Activated naive CD4-positive, alpha-beta T cell treated with anti-CD3 and anti-CD28 coated beads for 36 hours (primary cell): ENCODE data around the gene TAS1R3. TPM values are rescaled to one million over a fixed set of nuclear protein-coding genes. Genes with fewer than 3 reads are reported as not detected.
A peak's percentile ranks its signal among the peaks of the same experiment; 100 is the strongest.

Source experiments
- CTCF ChIA-PET: fragments of 350-600 bp; sonication (Branson Sonifier 250); formaldehyde crosslinking; loops from one replicate; lab custom pipeline; 2021; ENCODE audit warnings: antibody characterized with exemption; lab: Charles Lee
- DNase-seq: peaks from one replicate; pipeline ENCODE4 v3.0.0-alpha.2; 2020
- H3K27ac Mint-ChIP-seq: one replicate; pipeline ENCODE4 v1.8.0; 2021; ENCODE audit warnings: mild to moderate bottlenecking, mixed read lengths
- H3K27me3 Mint-ChIP-seq: one replicate; pipeline ENCODE4 v1.8.0; 2021; ENCODE audit warnings: low read depth, mixed read lengths
- H3K36me3 Mint-ChIP-seq: one replicate; pipeline ENCODE4 v1.8.0; 2021; ENCODE audit warnings: low read depth, mixed read lengths
- H3K4me1 Mint-ChIP-seq: one replicate; pipeline ENCODE4 v1.8.0; 2021; ENCODE audit warnings: low read depth, mixed read lengths
- H3K4me3 Mint-ChIP-seq: one replicate; pipeline ENCODE4 v1.8.0; 2021; ENCODE audit warnings: mild to moderate bottlenecking, moderate library complexity, mixed read lengths
- H3K9me3 Mint-ChIP-seq: one replicate; pipeline ENCODE4 v1.8.0; 2021; ENCODE audit warnings: mixed read lengths
- intact Hi-C: fragments of 100-400 bp; cut with micrococcal nuclease; formaldehyde crosslinking; loops from one replicate; pipeline ENCODE4 v1.15.1; 2023
- total RNA-seq, 2 experiments: library from RNA; stranded (reverse); gene quantifications; one replicate each; pipeline ENCODE4 v1.2.3, GENCODE V29; 2021

TAS1R3 gene
- total RNA-seq, 2 experiments from 2014 or later, result 0.10 to 0.14 TPM

DNA sequence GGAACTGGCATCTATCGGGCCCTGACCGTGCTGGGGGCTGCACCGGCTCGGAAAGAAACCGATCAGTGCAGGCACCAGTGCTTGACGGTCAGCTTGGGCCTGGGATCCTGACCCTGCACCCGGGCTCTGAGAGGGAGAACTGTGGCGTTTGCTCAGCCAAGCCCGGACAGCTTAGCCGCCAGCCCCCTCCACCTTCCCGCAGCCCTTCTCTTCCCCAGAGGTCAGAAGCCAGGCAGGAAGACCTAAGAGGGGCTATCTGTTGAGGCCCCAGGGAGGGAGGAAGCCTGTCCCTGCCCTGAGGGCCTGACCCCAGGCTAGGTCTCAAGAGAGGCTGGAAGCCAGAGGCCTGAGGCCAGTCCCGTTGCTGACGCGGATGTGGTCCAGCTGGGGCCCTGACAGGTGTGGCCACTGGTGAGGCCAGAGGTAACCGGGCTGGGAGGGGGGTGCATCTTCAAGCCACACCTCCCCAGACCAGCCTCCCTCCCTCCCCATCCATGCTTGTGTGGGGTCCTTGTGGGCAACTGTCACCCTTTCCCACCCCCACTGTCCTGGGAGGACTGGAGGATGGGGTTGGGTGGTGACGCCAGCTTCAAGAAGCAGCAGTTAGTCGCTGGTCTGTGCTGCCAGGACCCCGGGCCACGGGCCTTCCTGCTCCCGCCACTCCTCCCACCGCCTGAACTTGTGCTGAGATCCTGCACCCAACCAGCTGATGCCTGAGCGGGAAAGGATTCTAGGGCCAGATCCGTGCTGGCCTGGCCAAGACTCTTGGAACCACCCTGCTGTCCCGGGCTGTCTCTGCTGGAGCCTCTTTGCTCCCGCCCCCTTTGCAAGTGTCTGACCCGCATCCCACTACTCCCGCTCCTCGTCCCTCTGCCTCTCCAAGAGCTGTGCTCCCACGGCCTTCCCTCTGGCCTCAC is 20.7 kb downstream of the TAS1R3 start:
- H3K27me3 Mint-ChIP-seq, result peaks cover 12% of the 10 kb centered on the region
- no peak for DNase-seq
- H3K9me3 Mint-ChIP-seq, result no peaks in the 10 kb centered on the region
- no peaks in the 10 kb centered on the region for H3K36me3 Mint-ChIP-seq
- peaks cover 16% of the 10 kb centered on the region for H3K4me1 Mint-ChIP-seq
- peak overlapping the region; percentile 28 for H3K27ac Mint-ChIP-seq
- CTCF ChIA-PET, result interaction anchor here (1.6 kb wide), 1 partner anchor 19 kb away, joined by 11 read pairs; no protein-coding TSS in a partner anchor
- intact Hi-C loops, result no loop called here
- peak overlapping the region; percentile 30 for H3K4me3 Mint-ChIP-seq

GRCh38 chr1:1352786-1353388 is 21.8 kb downstream of the TAS1R3 start:
- Mint-ChIP-seq H3K27ac (no peak overlapping the region), H3K4me3 (peak overlapping the region; percentile 30), H3K36me3 (no peaks in the 10 kb centered on the region), H3K27me3 (peaks cover 12% of the 10 kb centered on the region), H3K9me3 (no peaks in the 10 kb centered on the region), H3K4me1 (peaks cover 6% of the 10 kb centered on the region)
- no peak for DNase-seq
- intact Hi-C loops, result no loop called here
- CTCF ChIA-PET, result interaction anchor here (1.5 to 1.6 kb wide), 2 partner anchors 18 to 19 kb away, joined by 6 to 11 read pairs; no protein-coding TSS in a partner anchor

DNA sequence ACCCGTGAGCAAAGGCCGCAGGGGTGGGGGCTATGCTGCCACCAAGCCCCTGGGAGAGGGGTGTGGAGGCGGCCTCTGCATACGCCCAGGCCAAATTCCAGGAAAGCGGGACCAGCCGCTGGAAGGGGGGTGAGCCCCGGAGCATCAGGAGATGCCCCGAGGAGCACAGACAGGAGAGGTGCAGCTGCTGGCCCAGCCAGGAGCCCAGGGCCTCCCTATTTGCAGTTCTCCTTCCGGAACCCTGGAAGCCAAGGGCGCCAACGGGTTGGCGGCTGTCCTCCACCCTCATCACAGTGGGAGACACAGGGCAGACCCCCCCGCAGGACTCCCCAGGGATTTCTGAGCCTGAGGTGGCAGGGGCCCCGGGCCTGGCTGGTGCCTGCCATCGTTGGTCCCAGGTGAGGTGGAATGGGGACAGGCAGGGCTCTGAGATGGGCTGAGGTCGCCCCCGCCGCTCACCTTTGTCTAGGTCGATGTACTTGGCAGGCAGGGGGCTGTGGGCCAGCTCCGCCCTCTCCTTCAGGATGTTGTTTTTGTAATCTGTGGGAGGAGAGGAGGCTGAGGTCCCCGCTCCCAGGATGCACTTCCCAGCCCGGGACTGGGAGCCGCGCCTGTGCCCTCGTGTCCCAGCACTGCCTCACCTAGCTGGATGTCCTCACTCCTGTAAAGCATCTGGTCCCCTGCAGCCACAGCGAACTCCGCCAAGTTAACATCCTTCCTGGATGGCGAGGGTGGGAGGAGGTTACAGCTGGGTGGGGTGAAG is 22.5 kb downstream of the TAS1R3 start:
- CTCF ChIA-PET, result interaction anchor here (1.5 kb wide), 1 partner anchor 18 kb away, joined by 6 read pairs; no protein-coding TSS in a partner anchor
- no peak for DNase-seq
- H3K9me3 Mint-ChIP-seq, result no peaks in the 10 kb centered on the region
- no peak overlapping the region for H3K4me3 Mint-ChIP-seq
- peaks cover 10% of the 10 kb centered on the region for H3K4me1 Mint-ChIP-seq
- intact Hi-C loops, result no loop called here
- no peak overlapping the region for H3K27ac Mint-ChIP-seq
- H3K36me3 Mint-ChIP-seq, result no peaks in the 10 kb centered on the region
- H3K27me3 Mint-ChIP-seq, result peaks cover 12% of the 10 kb centered on the region

- intact Hi-C loops, result no loop called here
- Mint-ChIP-seq H3K4me3 (no peak overlapping the region), H3K4me1 (peaks cover 19% of the 10 kb centered on the region), H3K9me3 (no peaks in the 10 kb centered on the region), H3K27me3 (peaks cover 12% of the 10 kb centered on the region), H3K27ac (no peak overlapping the region), H3K36me3 (no peaks in the 10 kb centered on the region)
- no peak for DNase-seq
- CTCF ChIA-PET, result interaction anchor here (1.5 kb wide), 1 partner anchor 17 kb away, joined by 6 read pairs; no protein-coding TSS in a partner anchor
Measured at GRCh38 chr1:1354271-1355247, 23.5 kb downstream of the TAS1R3 start.

- CTCF ChIA-PET, result no interaction called here
Measured at GRCh38 chr1:1355416-1355815, 24.3 kb downstream of the TAS1R3 start.

DNA sequence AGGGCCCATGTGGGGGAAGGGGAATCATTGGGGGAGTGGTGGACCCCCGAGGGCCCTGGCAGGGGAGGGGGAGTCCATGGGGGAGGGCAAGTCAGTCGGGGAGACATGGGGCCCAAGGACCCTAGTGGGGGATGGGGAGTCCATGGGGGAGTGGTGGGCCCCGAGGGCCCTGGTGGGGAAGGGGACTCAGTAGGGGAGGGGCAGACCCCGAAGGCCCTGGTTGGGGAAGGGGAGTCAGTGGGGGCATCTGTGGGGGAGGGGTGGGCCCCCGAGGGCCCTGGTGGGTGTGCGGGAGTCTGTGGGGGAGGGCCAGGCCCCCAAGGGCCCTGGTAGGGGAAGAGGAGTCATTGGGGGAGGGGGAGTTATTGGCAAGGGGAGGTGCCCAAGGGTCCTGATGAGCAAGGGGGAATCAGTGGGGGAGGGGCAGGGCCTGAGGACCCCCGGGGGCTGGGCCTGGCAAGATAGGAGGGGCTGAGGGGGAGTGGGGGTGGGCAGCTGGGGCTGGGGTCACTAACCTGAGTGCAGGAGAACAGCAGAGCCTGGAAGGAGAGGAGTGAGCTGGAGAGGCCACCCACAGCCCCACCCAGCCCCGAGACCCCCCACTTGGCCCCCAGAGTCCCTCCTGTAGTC is 25.2 kb downstream of the TAS1R3 start:
- intact Hi-C loops, result no loop called here
- no peak for DNase-seq
- no peak overlapping the region for H3K4me3 Mint-ChIP-seq
- H3K9me3 Mint-ChIP-seq, result no peaks in the 10 kb centered on the region
- no peaks in the 10 kb centered on the region for H3K36me3 Mint-ChIP-seq
- peaks cover 14% of the 10 kb centered on the region for H3K27me3 Mint-ChIP-seq
- CTCF ChIA-PET, result no interaction called here
- H3K4me1 Mint-ChIP-seq, result peaks cover 19% of the 10 kb centered on the region
- H3K27ac Mint-ChIP-seq, result no peak overlapping the region

More at GRCh38 chr1:1355416-1355815, 24.3 kb downstream of the TAS1R3 start:
- peaks cover 19% of the 10 kb centered on the region for H3K4me1 Mint-ChIP-seq
- H3K27ac Mint-ChIP-seq, result no peak overlapping the region
- H3K9me3 Mint-ChIP-seq, result no peaks in the 10 kb centered on the region
- H3K27me3 Mint-ChIP-seq, result peaks cover 12% of the 10 kb centered on the region
- no peak overlapping the region for H3K4me3 Mint-ChIP-seq
- DNase-seq, result no peak
- no peaks in the 10 kb centered on the region for H3K36me3 Mint-ChIP-seq
- intact Hi-C loops, result no loop called here

DNA sequence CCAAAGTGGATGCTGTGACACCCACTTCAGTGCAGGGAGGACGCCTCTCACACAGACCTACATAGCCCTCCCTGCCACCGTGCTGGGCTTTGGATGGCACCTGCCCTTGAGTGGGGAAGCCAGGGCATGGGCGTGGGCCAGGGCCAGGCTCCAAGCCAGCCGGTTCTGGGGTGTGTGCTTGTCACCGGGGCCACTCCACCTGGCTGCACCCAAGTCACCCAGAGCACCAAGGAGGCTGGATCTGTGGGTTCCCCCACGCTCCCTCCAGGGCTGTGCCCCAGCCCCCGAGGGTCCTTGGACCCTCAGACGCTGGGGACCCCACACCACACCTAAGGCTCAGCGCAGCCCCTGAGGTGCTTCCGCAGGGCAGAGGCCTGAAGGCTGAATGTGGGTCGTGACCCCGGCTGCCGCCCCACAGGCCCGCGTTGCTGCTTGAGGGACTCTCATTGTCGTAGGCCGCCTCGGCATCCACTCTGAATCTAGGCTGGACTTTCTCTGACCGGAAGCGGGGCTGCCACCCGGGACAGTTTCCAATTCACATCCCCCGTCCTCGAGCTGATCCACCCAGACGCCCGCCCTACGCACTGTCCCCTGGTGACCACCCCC is 25.8 kb downstream of the TAS1R3 start:
- H3K9me3 Mint-ChIP-seq, result no peaks in the 10 kb centered on the region
- peaks cover 14% of the 10 kb centered on the region for H3K27me3 Mint-ChIP-seq
- intact Hi-C loops, result no loop called here
- peaks cover 19% of the 10 kb centered on the region for H3K4me1 Mint-ChIP-seq
- H3K27ac Mint-ChIP-seq, result no peak overlapping the region
- no peak overlapping the region for H3K4me3 Mint-ChIP-seq
- DNase-seq, result no peak
- CTCF ChIA-PET, result no interaction called here
- H3K36me3 Mint-ChIP-seq, result no peaks in the 10 kb centered on the region

DNA sequence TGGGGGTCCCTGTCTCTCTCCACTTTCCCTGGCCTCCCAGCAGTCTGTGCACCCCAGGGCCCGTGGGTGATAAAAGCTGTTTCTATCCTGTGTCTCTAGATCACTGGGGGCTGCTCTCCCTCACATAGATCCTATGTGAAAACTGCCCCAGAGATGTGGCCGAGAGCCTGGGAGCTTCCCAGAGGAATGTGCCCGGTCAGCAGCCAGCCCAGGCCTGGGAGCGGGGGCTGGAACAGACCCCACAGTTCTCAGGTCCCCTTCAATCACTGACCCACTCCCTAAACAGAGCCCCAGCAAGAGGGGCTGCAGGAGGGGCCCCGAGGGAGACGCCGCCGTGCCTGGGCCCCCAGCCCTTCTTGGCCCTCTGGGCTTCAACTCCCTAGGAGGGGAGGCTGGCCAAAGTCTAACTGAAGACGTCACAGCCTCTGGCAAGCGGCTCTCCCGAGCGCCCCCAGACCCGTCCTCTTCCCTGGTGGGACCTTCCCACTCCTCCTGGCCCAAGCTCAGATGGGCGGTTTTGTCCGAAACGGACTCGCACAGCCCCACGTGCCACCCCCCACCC is 26.9 kb downstream of the TAS1R3 start:
- Mint-ChIP-seq H3K27ac (no peak overlapping the region), H3K36me3 (no peaks in the 10 kb centered on the region), H3K4me1 (peaks cover 17% of the 10 kb centered on the region), H3K9me3 (no peaks in the 10 kb centered on the region), H3K27me3 (peaks cover 10% of the 10 kb centered on the region), H3K4me3 (no peak overlapping the region)
- intact Hi-C loops, result no loop called here
- CTCF ChIA-PET, result no interaction called here
- no peak for DNase-seq

DNA sequence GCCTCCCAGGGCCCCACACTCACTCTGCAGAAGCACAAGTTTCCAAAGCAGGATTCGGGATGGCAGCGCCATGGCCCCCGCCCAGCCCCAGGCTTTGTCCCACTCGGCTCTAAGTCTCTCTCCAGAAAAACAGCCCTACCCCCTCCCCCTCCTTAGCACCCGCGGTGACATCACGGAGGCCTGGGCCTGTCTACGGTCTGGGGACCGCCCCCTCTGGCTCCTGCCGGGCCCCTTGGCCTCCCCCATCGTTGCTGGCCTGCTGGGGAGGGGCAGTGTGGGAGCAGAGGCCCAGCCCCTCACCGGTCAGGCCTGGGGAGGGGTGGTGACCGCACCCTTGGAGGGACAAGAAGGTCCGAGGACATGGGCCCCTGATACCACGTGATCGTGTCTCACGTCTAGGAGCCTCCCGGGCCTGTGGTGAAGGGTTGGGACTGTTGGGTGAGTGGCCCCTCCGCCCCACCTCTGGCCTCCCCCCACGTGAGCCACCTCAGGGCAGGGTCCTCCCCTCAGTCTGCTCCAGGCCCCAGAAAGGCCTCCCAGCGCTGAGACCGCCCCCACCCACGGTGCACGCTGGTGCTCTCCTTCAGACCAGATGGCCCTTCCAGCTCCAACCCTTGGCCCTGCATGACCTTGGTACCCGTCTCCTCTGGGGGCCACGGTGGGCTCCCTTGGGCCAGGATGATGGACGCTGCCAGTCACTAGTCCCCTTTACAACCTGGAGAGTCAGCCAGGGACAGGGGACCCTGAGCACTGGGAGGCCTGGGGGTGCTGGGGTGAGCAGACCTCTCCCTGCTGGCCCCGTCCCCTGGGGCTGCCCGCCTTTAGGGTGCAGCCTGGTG is 27.6 kb downstream of the TAS1R3 start, which contains the start of gene MXRA8:
Gene MXRA8 (minus strand): TSS at position 123 of the 839 bp plus-strand sequence. CDS start 51 bp downstream, at position 72.
- intact Hi-C loops, result no loop called here
- Mint-ChIP-seq H3K9me3 (no peaks in the 10 kb centered on the region), H3K4me1 (peaks cover 17% of the 10 kb centered on the region), H3K4me3 (no peak within 1 kb of the TSS), H3K27ac (no peak within 1 kb of the TSS), H3K27me3 (peaks cover 9% of the 10 kb centered on the region), H3K36me3 (no peaks in the 10 kb centered on the region)
- no peak for DNase-seq
- CTCF ChIA-PET, result no interaction called here

- intact Hi-C loops, result no loop called here
- Mint-ChIP-seq H3K9me3 (no peaks in the 10 kb centered on the region), H3K36me3 (no peaks in the 10 kb centered on the region), H3K27me3 (peaks cover 4% of the 10 kb centered on the region), H3K4me1 (peaks cover 14% of the 10 kb centered on the region), H3K27ac (no peak overlapping the region), H3K4me3 (no peak overlapping the region)
- CTCF ChIA-PET, result no interaction called here
- DNase-seq, result no peak
Measured at GRCh38 chr1:1359308-1359663, 28.2 kb downstream of the TAS1R3 start.
